Ectodermal cell (in vitro differentiated cells): ENCODE results near the gene TENM3.
"Not testable (repeated sequence)": the region's sequence is repeated elsewhere in the genome, so short reads cannot be mapped to it uniquely, and the experiment has no call there.

Experiments
- H3K27ac ChIP-seq: 2 replicates; pipeline ENCODE4 v1.7.0; 2013; ENCODE audit warnings: mild to moderate bottlenecking, low read depth, low read length; ENCODE audit not compliant: insufficient read depth, poor library complexity, severe bottlenecking
- H3K27me3 ChIP-seq: 2 replicates; pipeline ENCODE4 v1.7.0; 2013; ENCODE audit warnings: mild to moderate bottlenecking, low read length; ENCODE audit not compliant: insufficient read depth, control insufficient read depth, poor library complexity, severe bottlenecking
- H3K36me3 ChIP-seq: one replicate; pipeline ENCODE4 v1.7.0; 2013; ENCODE audit warnings: low read length; ENCODE audit not compliant: control insufficient read depth, insufficient read depth
- H3K4me1 ChIP-seq: one replicate; pipeline ENCODE4 v1.7.0; 2013; ENCODE audit warnings: low read length; ENCODE audit not compliant: control insufficient read depth, insufficient read depth
- H3K4me3 ChIP-seq: 2 replicates; pipeline ENCODE4 v1.7.0; 2013; ENCODE audit warnings: low read depth, low read length, control low read depth; ENCODE audit not compliant: insufficient read depth
- H3K9me3 ChIP-seq: 2 replicates; pipeline ENCODE4 v1.7.0; 2013; ENCODE audit warnings: mild to moderate bottlenecking, low read length, moderate library complexity; ENCODE audit not compliant: control insufficient read depth
- WGBS, 2 experiments: methylation state at CpG; one replicate each; pipeline ENCODE4 v1.1.7; 2013; ENCODE audit warnings: missing lambda C conversion rate in 2 of 2; 5-methylcytosine and 5-hydroxymethylcytosine counted together

TENM3 gene

GRCh38 chr4:182809417-182810102 is 566.4 kb downstream of the TENM3 start:
- Histone ChIP-seq H3K9me3 (no peaks in the 10 kb centered on the region), H3K27ac (no peak overlapping the region), H3K4me1 (peaks cover 9% of the 10 kb centered on the region), H3K36me3 (no peaks in the 10 kb centered on the region), H3K4me3 (no peak overlapping the region), H3K27me3 (no peaks in the 10 kb centered on the region)
- 87 to 92% methylated on average over 5 of the region's 5 CpGs for WGBS, 2 experiments

GRCh38 chr4:182810103-182810615 is 567.0 kb downstream of the TENM3 start:
- H3K4me1 ChIP-seq = peaks cover 9% of the 10 kb centered on the region
- 87 to 94% methylated on average over 3 to 4 of the region's 4 CpGs for WGBS, 2 experiments
- H3K36me3 ChIP-seq = no peaks in the 10 kb centered on the region
- H3K4me3 ChIP-seq = no peak overlapping the region
- no peaks in the 10 kb centered on the region for H3K27me3 ChIP-seq
- H3K9me3 ChIP-seq = no peaks in the 10 kb centered on the region
- no peak overlapping the region for H3K27ac ChIP-seq

DNA sequence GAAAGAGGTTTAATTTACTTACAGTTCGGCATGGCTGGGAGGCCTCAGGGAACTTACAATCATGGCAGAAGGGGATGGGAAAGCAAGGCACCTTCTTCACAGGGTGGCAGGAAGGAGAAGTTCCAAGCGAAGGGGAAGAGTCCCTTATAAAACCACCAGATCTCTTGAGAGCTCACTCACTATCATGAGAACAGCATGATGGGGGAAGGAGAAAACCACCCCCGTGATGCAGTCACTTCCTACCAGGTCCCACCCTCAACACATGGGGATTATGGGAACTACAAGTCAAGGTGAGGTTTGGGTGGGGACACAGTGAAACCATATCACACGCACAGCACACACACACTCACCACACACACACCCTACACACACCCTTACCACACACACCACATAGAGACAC is 569.7 kb downstream of the TENM3 start:
- Histone ChIP-seq H3K27ac (no peak overlapping the region), H3K36me3 (no peaks in the 10 kb centered on the region), H3K4me3 (no peak overlapping the region), H3K27me3 (no peaks in the 10 kb centered on the region), H3K4me1 (no peaks in the 10 kb centered on the region), H3K9me3 (no peaks in the 10 kb centered on the region)
- WGBS, 2 experiments = 90 to 92% methylated on average over 3 to 4 of the region's 4 CpGs

DNA sequence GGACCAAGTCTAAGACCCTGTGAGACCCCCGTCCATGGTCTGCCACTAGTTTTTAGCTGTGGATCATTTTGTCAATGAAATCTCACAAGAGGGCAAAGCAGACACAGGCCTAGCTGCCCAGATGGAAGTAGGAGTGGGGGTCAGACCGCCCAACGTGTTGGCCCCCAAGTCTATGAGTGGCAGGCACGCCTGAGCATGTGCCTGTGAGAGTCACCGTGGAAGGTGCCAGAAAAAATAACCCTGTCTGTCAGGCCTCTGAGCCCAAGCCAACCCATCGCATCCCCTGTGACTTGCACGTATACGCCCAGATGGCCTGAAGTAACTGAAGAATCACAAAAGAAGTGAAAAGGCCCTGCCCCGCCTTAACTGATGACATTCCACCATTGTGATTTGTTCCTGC is 570.9 kb downstream of the TENM3 start:
- H3K4me3 ChIP-seq, H3K36me3 ChIP-seq, H3K4me1 ChIP-seq, H3K9me3 ChIP-seq, H3K27ac ChIP-seq, H3K27me3 ChIP-seq: not testable (repeated sequence)
- WGBS, 2 experiments = 91 to 97% methylated on average over 8 to 9 of the region's 9 CpGs

DNA sequence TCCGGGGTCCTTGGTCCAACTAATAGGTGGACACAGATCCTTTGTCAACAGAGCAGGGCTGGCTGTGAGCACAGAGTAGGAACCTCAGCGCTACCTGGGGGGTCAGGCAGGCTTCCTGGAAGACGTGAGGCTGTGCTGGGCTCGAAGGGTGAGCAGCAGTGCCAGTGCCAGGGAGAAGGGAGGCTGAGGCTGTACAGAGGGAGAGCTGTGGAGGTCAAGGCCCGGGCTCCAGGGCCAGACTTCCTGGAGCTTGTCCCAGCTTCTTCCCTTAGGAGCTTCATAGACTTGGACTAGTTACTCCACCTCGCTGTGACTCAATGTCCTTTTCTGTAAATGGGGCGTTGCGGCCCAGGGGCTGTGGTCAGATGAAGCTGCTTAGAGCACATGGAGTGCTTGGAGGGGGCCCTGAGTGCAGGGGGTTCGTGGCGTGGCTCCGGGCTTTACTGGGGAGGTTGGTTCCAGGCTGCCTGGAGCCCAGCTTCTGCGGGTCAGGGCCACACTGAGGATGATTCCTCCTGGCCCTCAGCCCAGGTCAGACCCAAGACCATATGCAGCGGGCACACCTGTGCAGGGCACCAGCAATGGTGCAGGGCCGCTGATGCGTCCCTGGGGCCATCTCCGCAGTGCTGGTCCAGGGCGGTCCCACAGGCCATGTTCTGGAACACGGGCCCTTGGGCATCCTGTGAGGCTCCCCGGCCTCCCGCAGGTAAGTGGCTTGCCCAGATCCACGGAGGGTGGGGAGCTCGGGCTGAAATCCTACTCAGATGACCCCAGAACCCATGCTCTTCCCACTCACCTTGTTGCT is 575.9 kb downstream of the TENM3 start:
- H3K27me3 ChIP-seq = no peaks in the 10 kb centered on the region
- no peak overlapping the region for H3K27ac ChIP-seq
- 94 to 95% methylated on average over 22 of the region's 22 CpGs for WGBS, 2 experiments
- H3K36me3 ChIP-seq = no peaks in the 10 kb centered on the region
- no peaks in the 10 kb centered on the region for H3K9me3 ChIP-seq
- H3K4me1 ChIP-seq = peaks cover 4% of the 10 kb centered on the region
- no peak overlapping the region for H3K4me3 ChIP-seq

- Histone ChIP-seq H3K36me3 (no peaks in the 10 kb centered on the region), H3K27me3 (no peaks in the 10 kb centered on the region), H3K27ac (no peak overlapping the region), H3K4me1 (peaks cover 4% of the 10 kb centered on the region), H3K9me3 (no peaks in the 10 kb centered on the region), H3K4me3 (no peak overlapping the region)
- 95 to 96% methylated on average over 7 of the region's 7 CpGs for WGBS, 2 experiments
Measured at GRCh38 chr4:182819751-182820150, 576.5 kb downstream of the TENM3 start.

GRCh38 chr4:182822554-182822953 is 579.4 kb downstream of the TENM3 start:
- Histone ChIP-seq H3K9me3 (no peaks in the 10 kb centered on the region), H3K27ac (no peak overlapping the region), H3K36me3 (no peaks in the 10 kb centered on the region), H3K4me1 (peaks cover 24% of the 10 kb centered on the region), H3K4me3 (no peak overlapping the region), H3K27me3 (no peaks in the 10 kb centered on the region)
- WGBS, 2 experiments = 95 to 96% methylated on average over 11 of the region's 11 CpGs

GRCh38 chr4:182823576-182823975 is 580.4 kb downstream of the TENM3 start:
- no peak overlapping the region for H3K4me3 ChIP-seq
- no peak overlapping the region for H3K27ac ChIP-seq
- H3K27me3 ChIP-seq = no peaks in the 10 kb centered on the region
- WGBS, 2 experiments = 100% methylated on average over 1 of the region's 1 CpG
- H3K9me3 ChIP-seq = no peaks in the 10 kb centered on the region
- peaks cover 34% of the 10 kb centered on the region for H3K4me1 ChIP-seq
- no peaks in the 10 kb centered on the region for H3K36me3 ChIP-seq

DNA sequence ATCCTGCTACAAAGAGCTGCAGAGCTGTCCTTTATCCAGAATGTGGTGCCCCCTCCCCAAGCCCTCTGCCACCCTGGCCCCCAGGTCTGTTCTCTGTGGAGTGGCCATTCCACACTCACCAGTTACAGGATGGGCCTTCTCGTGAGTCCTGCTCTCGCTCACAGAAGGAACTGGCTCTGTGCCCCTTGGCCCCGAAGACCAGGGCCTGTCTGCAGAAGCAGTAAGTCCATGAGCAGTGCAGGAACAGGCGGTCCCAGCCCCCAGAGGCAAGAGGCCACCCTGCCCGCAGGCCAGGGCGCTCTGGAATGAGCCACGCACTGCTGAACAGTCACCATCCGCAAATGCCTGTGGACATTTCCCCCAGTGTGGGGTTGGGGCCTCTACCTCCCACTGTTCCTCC is 581.8 kb downstream of the TENM3 start:
- WGBS, 2 experiments = 95 to 96% methylated on average over 8 of the region's 8 CpGs
- Histone ChIP-seq H3K36me3 (no peaks in the 10 kb centered on the region), H3K4me1 (peaks cover 35% of the 10 kb centered on the region), H3K9me3 (no peaks in the 10 kb centered on the region), H3K27ac (no peak overlapping the region), H3K27me3 (no peaks in the 10 kb centered on the region), H3K4me3 (no peak overlapping the region)

GRCh38 chr4:182825786-182826185 is 582.6 kb downstream of the TENM3 start:
- Histone ChIP-seq H3K27me3 (no peaks in the 10 kb centered on the region), H3K9me3 (no peaks in the 10 kb centered on the region), H3K27ac (no peak overlapping the region), H3K4me1 (peaks cover 35% of the 10 kb centered on the region), H3K36me3 (no peaks in the 10 kb centered on the region), H3K4me3 (no peak overlapping the region)
- WGBS, 2 experiments = 54 to 58% methylated on average over 12 of the region's 12 CpGs
